DND-41 (cell line): ENCODE measurements around the gene JCAD.

ENCODE experiments used
- ATAC-seq: fragments of 200-7000 bp; cut with Tn5 transposase; 3 replicates; pipeline ENCODE4 v1.9.1; 2021; ENCODE audit warnings: low read depth; ENCODE audit not compliant: insufficient read depth
- DNase-seq: peaks from one replicate; pipeline ENCODE4 v3.0.0-alpha.2; 2020
- H2AFZ ChIP-seq: 2 replicates; pipeline ENCODE4 v1.6.0; 2012; ENCODE audit warnings: low read depth, low read length
- H3K27ac ChIP-seq: 2 replicates; pipeline ENCODE4 v1.5.1; 2012; ENCODE audit warnings: low read length, inconsistent platforms
- H3K27me3 ChIP-seq: fragments of 200-600 bp; sonication (generic); 2 replicates; pipeline ENCODE4 v1.6.0; 2012; ENCODE audit warnings: low read length, mild to moderate bottlenecking, inconsistent platforms; ENCODE audit not compliant: insufficient read depth, poor library complexity
- H3K36me3 ChIP-seq: 2 replicates; pipeline ENCODE4 v1.5.1; 2012; ENCODE audit warnings: low read length, inconsistent platforms; ENCODE audit not compliant: insufficient read depth
- H3K4me1 ChIP-seq: 2 replicates; pipeline ENCODE4 v1.5.1; 2012; ENCODE audit warnings: mild to moderate bottlenecking, low read length; ENCODE audit not compliant: insufficient read depth
- H3K4me2 ChIP-seq: 2 replicates; pipeline ENCODE4 v1.6.0; 2012; ENCODE audit warnings: mild to moderate bottlenecking, moderate library complexity, low read length, inconsistent platforms; ENCODE audit not compliant: insufficient read depth
- H3K4me3 ChIP-seq, 2 experiments: fragments of 200-600 bp in 1 of 2; shearing (Covaris generic) in 1 of 2; 2 replicates each; pipeline ENCODE4 v1.5.1; 2012 to 2016; ENCODE audit warnings: inconsistent platforms in 2 of 2, low read length in 2 of 2, mild to moderate bottlenecking in 2 of 2, low read depth in 1 of 2, moderate library complexity in 1 of 2
- H3K79me2 ChIP-seq: 2 replicates; pipeline ENCODE4 v1.6.0; 2012; ENCODE audit warnings: low read length, inconsistent platforms; ENCODE audit not compliant: insufficient read depth
- H3K9ac ChIP-seq: 2 replicates; pipeline ENCODE4 v1.6.0; 2012; ENCODE audit warnings: low read depth, mild to moderate bottlenecking, inconsistent platforms, low read length, moderate library complexity
- H3K9me3 ChIP-seq: 2 replicates; pipeline ENCODE4 v1.5.1; 2012; ENCODE audit warnings: low read length, moderate library complexity, mild to moderate bottlenecking, inconsistent platforms; ENCODE audit not compliant: insufficient read depth, severe bottlenecking
- H4K20me1 ChIP-seq: 2 replicates; pipeline ENCODE4 v1.6.0; 2012; ENCODE audit warnings: low read length; ENCODE audit not compliant: insufficient read depth
- CTCF ChIP-seq: IDR thresholded peaks from 2 replicates; pipeline ENCODE4 v1.5.1; 2012; ENCODE audit warnings: borderline replicate concordance, low read length, moderate library complexity, mild to moderate bottlenecking; ENCODE audit not compliant: poor library complexity, severe bottlenecking; ENCODE audit errors: extremely low read depth
- EZH2 ChIP-seq: IDR thresholded peaks from 3 replicates; pipeline ENCODE4 v1.6.1; 2012; ENCODE audit warnings: borderline replicate concordance, low read depth, mild to moderate bottlenecking, moderate library complexity, low read length, inconsistent platforms; ENCODE audit not compliant: severe bottlenecking

The JCAD gene

GRCh38 chr10:29970576-29970975 is 88.8 kb downstream of the JCAD start:
- no peaks in the 10 kb centered on the region for H3K36me3 ChIP-seq
- peaks cover 9% of the 10 kb centered on the region for H3K9me3 ChIP-seq
- no peaks in the 10 kb centered on the region for H3K79me2 ChIP-seq
- ATAC-seq (no peak), DNase-seq (no peak)
- no peaks in the 10 kb centered on the region for H3K27me3 ChIP-seq
- H3K4me2 ChIP-seq, result no peak overlapping the region
- no peaks in the 10 kb centered on the region for H4K20me1 ChIP-seq
- no peak overlapping the region for H3K4me3 ChIP-seq
- no peak overlapping the region for H3K27ac ChIP-seq
- H3K9ac ChIP-seq, result no peak overlapping the region
- TF ChIP-seq EZH2 (no peak), CTCF (no peak)
- H2AFZ ChIP-seq, result no peak overlapping the region
- H3K4me1 ChIP-seq, result no peaks in the 10 kb centered on the region

- Histone ChIP-seq H3K4me3 (no peak overlapping the region), H3K4me1 (no peaks in the 10 kb centered on the region), H3K36me3 (no peaks in the 10 kb centered on the region), H3K9ac (no peak overlapping the region), H3K27ac (no peak overlapping the region), H3K9me3 (peaks cover 8% of the 10 kb centered on the region), H3K27me3 (no peaks in the 10 kb centered on the region), H3K4me2 (no peak overlapping the region), H3K79me2 (no peaks in the 10 kb centered on the region), H2AFZ (no peak overlapping the region), H4K20me1 (no peaks in the 10 kb centered on the region)
- no peak for DNase-seq
- TF ChIP-seq EZH2 (no peak), CTCF (no peak)
- no peak for ATAC-seq
Measured at GRCh38 chr10:29970012-29970396, 89.4 kb downstream of the JCAD start.

GRCh38 chr10:29969255-29970011 is 90.0 kb downstream of the JCAD start:
- no peaks in the 10 kb centered on the region for H3K79me2 ChIP-seq
- no peaks in the 10 kb centered on the region for H3K4me1 ChIP-seq
- no peak overlapping the region for H3K4me2 ChIP-seq
- H3K27me3 ChIP-seq, result no peaks in the 10 kb centered on the region
- H3K9me3 ChIP-seq, result peaks cover 3% of the 10 kb centered on the region
- no peak for DNase-seq
- H3K36me3 ChIP-seq, result no peaks in the 10 kb centered on the region
- no peak overlapping the region for H3K4me3 ChIP-seq
- no peak overlapping the region for H3K27ac ChIP-seq
- ATAC-seq, result no peak
- no peaks in the 10 kb centered on the region for H4K20me1 ChIP-seq
- H3K9ac ChIP-seq, result no peak overlapping the region
- TF ChIP-seq EZH2 (no peak), CTCF (no peak)
- no peak overlapping the region for H2AFZ ChIP-seq
